Left ventricle myocardium inferior (tissue), 1 donor: ENCODE results near the gene ITPKB. TPM values are rescaled to one million over a fixed set of nuclear protein-coding genes. Genes with fewer than 3 reads are reported as not detected.

Experiments used
- DNase-seq: peaks from one replicate; pipeline ENCODE4 v3.0.0-alpha.2; 2020
- H3K27ac ChIP-seq: fragments of 200-600 bp; replicated peaks from 2 replicates; pipeline ENCODE4 v1.8.0; 2021
- H3K27me3 ChIP-seq: fragments of 200-600 bp; 2 replicates; pipeline ENCODE4 v1.8.0; 2021; ENCODE audit warnings: low read depth
- H3K36me3 ChIP-seq: fragments of 200-600 bp; 2 replicates; pipeline ENCODE4 v1.8.0; 2021
- H3K4me1 ChIP-seq: fragments of 200-600 bp; 2 replicates; pipeline ENCODE4 v1.8.0; 2021
- H3K4me3 ChIP-seq: fragments of 200-600 bp; 2 replicates; pipeline ENCODE4 v1.8.0; 2021; ENCODE audit warnings: mild to moderate bottlenecking, moderate library complexity
- H3K9me3 ChIP-seq: fragments of 200-600 bp; replicated peaks from 2 replicates; pipeline ENCODE4 v1.8.0; 2021
- CTCF ChIP-seq: fragments of 200-600 bp; IDR thresholded peaks from 2 replicates; pipeline ENCODE4 v1.8.0; 2021; ENCODE audit warnings: antibody characterized with exemption, mild to moderate bottlenecking, borderline replicate concordance
- intact Hi-C: fragments of 100-400 bp; cut with micrococcal nuclease; formaldehyde crosslinking; loops from one replicate; pipeline ENCODE4 v1.11.0; 2022
- total RNA-seq: library from RNA; stranded (reverse); fragmentation: NEBNext Ultra II Directional; extraction: Animal tissue kit (Norgen Biotek cat#: 25700); gene quantifications from one replicate; pipeline ENCODE4 v1.2.1, GENCODE V29; 2021
- donor health status: DM: no; HTN: yes; CAD: no; lungs with severe emphysema.

The ITPKB gene
- total RNA-seq, 1 donor from 2014 or later, result 15.7 TPM

GRCh38 chr1:226584164-226584563 lies 154.9 kb downstream of the ITPKB start:
- TF ChIP-seq CTCF, result no peak
- intact Hi-C loops, result no loop called here
- no peaks in the 10 kb centered on the region for H3K27me3 ChIP-seq

GRCh38 chr1:226582966-226583365 lies 156.1 kb downstream of the ITPKB start:
- intact Hi-C loops, result no loop called here
- no peaks in the 10 kb centered on the region for H3K27me3 ChIP-seq
- no peak overlapping the region for H3K27ac ChIP-seq
- no peak overlapping the region for H3K4me3 ChIP-seq
- peaks cover under 1% of the 10 kb centered on the region for H3K4me1 ChIP-seq
- no peaks in the 10 kb centered on the region for H3K36me3 ChIP-seq
- DNase-seq, result no peak
- H3K9me3 ChIP-seq, result no peaks in the 10 kb centered on the region
- TF ChIP-seq CTCF, result no peak

More at GRCh38 chr1:226584164-226584563, 154.9 kb downstream of the ITPKB start:
- Histone ChIP-seq H3K36me3 (no peaks in the 10 kb centered on the region), H3K9me3 (no peaks in the 10 kb centered on the region), H3K4me1 (peaks cover 7% of the 10 kb centered on the region), H3K27ac (no peak overlapping the region), H3K4me3 (no peak overlapping the region)
- no peak for DNase-seq

Other genes starting within 250 kb of the ITPKB start
- gene STUM, start 190.5 kb downstream of the ITPKB start, total RNA-seq, result 0.85 TPM
- 16.6 TPM for gene PSEN2, start 131.3 kb upstream of the ITPKB start, total RNA-seq
- 357 TPM for gene COQ8A, start 201.0 kb upstream of the ITPKB start, total RNA-seq